ENCODE results near the gene IL6R. TPM values are rescaled to one million over a fixed set of nuclear protein-coding genes. Genes with fewer than 3 reads are reported as not detected.

The IL6R gene
- total RNA-seq, 2 donors from 2014 or later: 31.7 to 38.2 TPM

DNA sequence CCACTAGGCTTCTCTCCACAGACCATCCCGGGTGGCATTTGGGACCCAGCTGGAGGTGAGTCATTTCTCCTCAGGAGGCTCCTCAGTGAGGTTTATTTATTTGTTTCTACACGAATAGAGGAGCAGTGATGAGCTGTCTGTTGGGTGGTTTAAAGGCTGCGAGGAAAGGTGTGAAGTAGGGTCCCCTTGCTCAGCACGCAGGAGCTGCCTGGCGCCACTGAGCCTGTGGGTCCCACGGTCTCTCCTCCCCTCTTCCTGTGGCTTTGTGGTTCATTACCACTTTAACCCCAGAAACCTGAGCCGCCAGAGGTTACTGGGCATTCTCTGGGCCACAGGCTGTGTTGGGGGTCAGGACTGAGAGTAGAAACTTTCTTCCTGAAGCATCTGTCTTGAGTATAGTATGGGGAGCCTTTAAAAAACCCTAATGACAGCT is 39.9 kb downstream of the IL6R start:
- TF ChIP-seq, protein P1, sequence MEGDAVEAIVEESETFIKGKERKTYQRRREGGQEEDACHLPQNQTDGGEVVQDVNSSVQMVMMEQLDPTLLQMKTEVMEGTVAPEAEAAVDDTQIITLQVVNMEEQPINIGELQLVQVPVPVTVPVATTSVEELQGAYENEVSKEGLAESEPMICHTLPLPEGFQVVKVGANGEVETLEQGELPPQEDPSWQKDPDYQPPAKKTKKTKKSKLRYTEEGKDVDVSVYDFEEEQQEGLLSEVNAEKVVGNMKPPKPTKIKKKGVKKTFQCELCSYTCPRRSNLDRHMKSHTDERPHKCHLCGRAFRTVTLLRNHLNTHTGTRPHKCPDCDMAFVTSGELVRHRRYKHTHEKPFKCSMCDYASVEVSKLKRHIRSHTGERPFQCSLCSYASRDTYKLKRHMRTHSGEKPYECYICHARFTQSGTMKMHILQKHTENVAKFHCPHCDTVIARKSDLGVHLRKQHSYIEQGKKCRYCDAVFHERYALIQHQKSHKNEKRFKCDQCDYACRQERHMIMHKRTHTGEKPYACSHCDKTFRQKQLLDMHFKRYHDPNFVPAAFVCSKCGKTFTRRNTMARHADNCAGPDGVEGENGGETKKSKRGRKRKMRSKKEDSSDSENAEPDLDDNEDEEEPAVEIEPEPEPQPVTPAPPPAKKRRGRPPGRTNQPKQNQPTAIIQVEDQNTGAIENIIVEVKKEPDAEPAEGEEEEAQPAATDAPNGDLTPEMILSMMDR (IDR thresholded peaks at IDR 0.05): no peak
- no peak overlapping the region for H3K27ac ChIP-seq
- no peak for DNase-seq
- no peaks in the 10 kb centered on the region for H3K4me1 ChIP-seq
- no peak overlapping the region for H3K4me3 ChIP-seq
- intact Hi-C loops (cut with DNase I): no loop called here
- H3K9me3 ChIP-seq: no peaks in the 10 kb centered on the region
- H3K27me3 ChIP-seq: no peaks in the 10 kb centered on the region
- no peak overlapping the region for H3K9ac ChIP-seq (ENCODE audit: low read depth in 2 of 2, low read length in 2 of 2)
- no peaks in the 10 kb centered on the region for H3K36me3 ChIP-seq

DNA sequence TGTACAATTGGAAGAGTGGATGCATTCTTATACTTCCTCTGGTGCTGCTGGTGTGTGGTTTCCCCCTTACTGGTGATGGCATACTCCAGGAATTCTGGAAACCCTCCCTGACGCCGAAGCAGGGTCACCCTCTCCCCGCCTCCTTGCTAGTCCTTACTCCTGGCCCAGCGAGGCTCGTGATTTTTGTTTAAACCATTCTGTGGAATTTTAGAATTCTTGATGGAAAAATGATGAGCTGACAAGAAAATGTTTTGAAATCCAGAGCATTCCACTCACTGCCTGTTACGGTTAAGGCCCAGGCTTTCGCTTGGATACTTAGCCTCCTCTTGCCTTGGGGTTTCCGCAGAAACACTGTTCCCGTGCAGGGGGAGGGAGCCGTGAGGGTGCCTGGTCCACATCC is 41.1 kb downstream of the IL6R start:
- Histone ChIP-seq H3K4me1 (no peaks in the 10 kb centered on the region), H3K36me3 (no peaks in the 10 kb centered on the region)
- TF ChIP-seq, protein P1 (IDR thresholded peaks at IDR 0.05): no peak

DNA sequence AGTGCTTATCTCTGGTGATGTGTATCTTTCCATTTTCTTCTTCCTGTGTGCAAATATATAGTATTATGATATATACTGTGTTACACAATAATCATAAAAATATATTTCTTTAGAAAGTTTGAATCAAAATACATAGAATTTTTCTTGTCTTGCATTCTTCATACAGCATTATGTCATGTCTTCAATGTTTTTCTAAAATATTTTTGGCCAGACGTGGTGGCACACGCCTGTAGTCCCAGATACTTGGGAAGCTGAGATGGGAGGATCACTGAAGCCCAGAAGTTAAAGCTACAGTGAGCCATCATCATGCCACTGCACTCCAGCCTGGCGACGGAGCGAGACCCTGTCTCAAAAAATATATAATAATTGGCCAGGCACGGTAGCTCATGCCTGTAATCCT is 41.6 kb downstream of the IL6R start:
- H3K9me3 ChIP-seq: no peaks in the 10 kb centered on the region
- H3K4me3 ChIP-seq: no peak overlapping the region
- intact Hi-C loops (cut with DNase I): no loop called here
- no peak overlapping the region for H3K9ac ChIP-seq (ENCODE audit: low read depth in 2 of 2, low read length in 2 of 2)
- no peaks in the 10 kb centered on the region for H3K27me3 ChIP-seq
- H3K27ac ChIP-seq: no peak overlapping the region
- H3K4me1 ChIP-seq: no peaks in the 10 kb centered on the region
- TF ChIP-seq, protein P1 (IDR thresholded peaks at IDR 0.05): no peak
- H3K36me3 ChIP-seq: no peaks in the 10 kb centered on the region
- DNase-seq: no peak

More for the DNA sequence above, 41.1 kb downstream of the IL6R start:
- H3K4me3 ChIP-seq: no peak overlapping the region
- H3K9ac ChIP-seq (ENCODE audit: low read depth in 2 of 2, low read length in 2 of 2): no peak overlapping the region
- H3K9me3 ChIP-seq: no peaks in the 10 kb centered on the region
- no peak for DNase-seq
- intact Hi-C loops (cut with DNase I): no loop called here
- H3K27me3 ChIP-seq: no peaks in the 10 kb centered on the region
- H3K27ac ChIP-seq: no peak overlapping the region

DNA sequence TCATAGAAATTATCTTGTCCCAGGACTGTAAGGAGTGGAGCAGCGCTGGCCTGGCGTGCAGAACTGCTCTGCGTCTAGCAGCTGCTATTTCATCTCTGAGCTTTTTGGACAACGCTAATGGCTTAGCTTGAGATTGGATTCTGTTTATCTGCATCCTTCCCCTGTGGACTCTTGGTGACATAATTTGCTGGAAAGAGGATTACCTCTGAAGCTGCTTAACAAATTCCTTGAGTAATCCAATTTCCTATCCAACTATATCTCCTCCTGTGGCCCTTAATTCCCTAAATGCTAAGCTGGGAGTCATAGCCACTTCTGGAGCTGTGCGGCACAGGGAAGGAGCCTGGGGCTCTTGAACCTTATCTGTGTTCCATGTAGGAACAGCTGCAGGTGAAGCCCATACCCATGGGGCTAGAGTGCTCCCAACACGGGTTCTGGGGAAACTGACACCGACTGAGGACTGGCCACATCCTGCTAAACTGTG is 43.2 kb downstream of the IL6R start:
- no peaks in the 10 kb centered on the region for H3K36me3 ChIP-seq
- no peak overlapping the region for H3K9ac ChIP-seq (ENCODE audit: low read depth in 2 of 2, low read length in 2 of 2)
- TF ChIP-seq, protein P1 (IDR thresholded peaks at IDR 0.05): no peak
- intact Hi-C loops (cut with DNase I): no loop called here
- no peaks in the 10 kb centered on the region for H3K4me1 ChIP-seq
- H3K9me3 ChIP-seq: no peaks in the 10 kb centered on the region
- H3K27me3 ChIP-seq: no peaks in the 10 kb centered on the region
- DNase-seq: no peak
- no peak overlapping the region for H3K4me3 ChIP-seq
- no peak overlapping the region for H3K27ac ChIP-seq

DNA sequence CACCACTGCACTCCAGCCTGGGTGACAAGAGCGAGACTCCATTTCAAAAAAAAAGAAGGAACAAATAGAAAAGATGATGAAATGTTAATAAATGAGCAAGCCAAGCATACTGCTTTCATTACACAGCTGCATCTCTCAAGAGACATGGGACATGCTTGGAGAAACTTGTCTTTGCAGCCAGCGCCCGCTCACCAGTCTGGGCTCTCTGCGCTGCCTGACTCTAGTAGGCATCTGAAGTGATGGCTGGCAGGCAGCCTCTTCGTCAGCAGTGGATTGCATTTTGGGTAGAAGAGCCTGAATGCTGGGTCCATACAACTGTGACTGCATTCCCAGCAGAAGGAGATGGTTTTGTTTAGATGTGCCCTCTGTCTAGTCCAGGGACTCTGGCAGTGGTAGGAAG is 48.0 kb downstream of the IL6R start:
- intact Hi-C loops (cut with DNase I): no loop called here
- no peak for DNase-seq
- no peaks in the 10 kb centered on the region for H3K27me3 ChIP-seq
- no peaks in the 10 kb centered on the region for H3K9me3 ChIP-seq
- TF ChIP-seq, protein P1 (IDR thresholded peaks at IDR 0.05): no peak
- no peak overlapping the region for H3K9ac ChIP-seq (ENCODE audit: low read depth in 2 of 2, low read length in 2 of 2)
- H3K4me1 ChIP-seq: no peaks in the 10 kb centered on the region
- no peak overlapping the region for H3K4me3 ChIP-seq
- no peak overlapping the region for H3K27ac ChIP-seq
- no peaks in the 10 kb centered on the region for H3K36me3 ChIP-seq
